ENCODE data around the gene PDIA2. TPM values are rescaled to one million over a fixed set of nuclear protein-coding genes. Genes with fewer than 3 reads are reported as not detected.
A peak's percentile ranks its signal among the peaks of the same experiment; 100 is the strongest.

The PDIA2 gene
- total RNA-seq, 8 experiments from 2014 or later: 0.35 to 18.5 (median 9.1) TPM; not detected in 2

DNA sequence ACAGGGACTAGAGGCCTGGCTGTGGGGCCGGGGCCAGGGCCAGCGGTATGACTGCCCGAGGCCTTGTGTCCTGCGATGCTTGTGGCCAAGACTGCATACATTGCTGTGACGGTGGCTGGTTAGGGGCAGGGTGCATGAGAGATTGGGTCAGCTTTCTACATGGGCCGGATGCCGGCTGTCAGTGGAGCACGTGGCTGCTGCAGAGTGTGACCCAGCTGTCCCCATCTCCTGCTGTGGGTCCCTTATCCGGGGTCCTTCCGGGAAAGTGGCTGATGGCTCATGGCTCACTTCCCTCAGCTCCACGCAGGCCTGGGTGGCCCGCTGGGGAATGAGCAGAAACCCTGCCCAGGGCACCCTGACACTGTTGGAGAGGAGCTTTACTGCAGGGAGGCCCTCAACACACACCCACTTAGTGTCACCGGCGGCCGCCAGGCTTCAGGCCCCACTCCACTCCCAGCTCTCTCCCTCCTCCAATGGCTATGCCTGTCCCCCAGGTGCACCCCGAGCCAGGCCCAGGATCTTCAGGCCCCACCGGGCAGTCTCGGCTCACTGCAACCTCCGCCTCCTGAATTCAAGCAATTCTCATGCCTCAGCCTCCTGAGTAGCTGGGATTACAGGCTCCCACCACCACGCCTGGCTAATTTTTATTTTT, 6.4 kb upstream of the PDIA2 start:
- WGBS, 10 experiments: 63 to 95% (median 86%) methylated on average over 2 to 5 of the region's 20 CpGs; no CpG with 5 or more reads in 6 of the 10 experiments
- peak in 2 of 8 experiments; percentile 3 to 10 for ATAC-seq (replicated peaks in 6 of 8)
- in situ Hi-C loops (cut with MboI; ENCODE audit: low pct_unique_long_range_greater_than_20kb in 2 of 9, low sequenced_read_pairs in 9 of 9, unreplicated experiment in 9 of 9): no loop called here
- Histone ChIP-seq H3K27ac (no peak overlapping the region), H3K4me1 (replicated peaks in 1 of 2) (peaks cover 10 to 12% of the 10 kb centered on the region in 2 donors), H3K4me3 (no peak overlapping the region)

DNA sequence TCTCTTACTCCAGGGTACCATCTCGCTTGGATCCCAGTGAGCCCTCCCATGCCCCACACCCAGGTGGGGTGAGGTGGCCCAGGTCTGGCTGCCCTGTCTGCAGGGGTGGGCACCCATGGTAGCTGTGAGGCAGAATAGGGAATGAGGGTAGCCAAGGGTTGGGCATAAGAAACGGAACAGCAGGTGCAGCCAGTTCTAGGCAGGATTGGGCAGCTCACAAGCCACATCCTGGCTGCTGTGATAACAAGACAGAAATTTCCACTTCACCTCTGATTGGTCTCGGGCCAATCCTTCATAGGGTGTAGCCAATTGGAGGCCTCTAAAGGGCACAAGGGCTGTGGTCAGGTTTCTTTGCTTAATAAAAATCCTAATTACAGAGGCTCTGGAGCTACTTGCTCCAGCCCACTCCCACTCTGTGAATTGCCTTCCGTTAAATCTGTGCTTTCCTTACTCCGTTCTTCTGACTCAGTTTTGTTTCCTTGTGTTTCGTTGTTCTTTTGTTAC, 4.0 kb upstream of the PDIA2 start:
- H3K27ac ChIP-seq: no peak overlapping the region
- WGBS, 10 experiments: 27 to 83% (median 67%) methylated on average over 1 to 5 of the region's 6 CpGs; no CpG with 5 or more reads in 1 of the 10 experiments
- ATAC-seq (replicated peaks in 6 of 8): peak in 4 of 8 experiments; percentile 7 to 38 (median 14)
- H3K4me3 ChIP-seq: no peak overlapping the region
- H3K4me1 ChIP-seq (replicated peaks in 1 of 2): peaks cover 15 to 18% of the 10 kb centered on the region in 2 donors
- in situ Hi-C loops (cut with MboI; ENCODE audit: low pct_unique_long_range_greater_than_20kb in 2 of 9, low sequenced_read_pairs in 9 of 9, unreplicated experiment in 9 of 9): no loop called here

DNA sequence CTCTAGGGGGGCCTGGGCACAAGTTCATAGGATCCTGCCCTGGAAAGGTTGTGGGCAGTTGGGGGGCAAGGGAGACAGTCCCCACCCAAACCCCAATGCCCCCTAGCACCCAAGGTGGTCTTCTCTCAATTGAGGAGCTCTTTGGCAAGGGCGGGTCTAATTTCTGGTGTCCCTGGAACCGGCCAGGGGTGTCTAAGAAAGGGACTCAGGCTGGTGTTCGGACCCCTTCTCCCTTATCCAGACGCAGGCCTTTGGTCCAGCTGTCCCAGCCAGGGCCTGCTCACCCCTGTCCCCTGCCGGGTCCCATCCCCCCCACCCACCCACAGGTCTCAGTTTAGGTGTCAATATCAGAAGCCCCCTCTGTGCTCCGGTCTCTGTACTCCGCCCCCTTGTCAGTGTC, 3.4 kb upstream of the PDIA2 start:
- in situ Hi-C loops (cut with MboI; ENCODE audit: low pct_unique_long_range_greater_than_20kb in 2 of 9, low sequenced_read_pairs in 9 of 9, unreplicated experiment in 9 of 9): no loop called here
- no peak for ATAC-seq (replicated peaks in 6 of 8)
- Histone ChIP-seq H3K4me1 (replicated peaks in 1 of 2) (peaks cover 15 to 18% of the 10 kb centered on the region in 2 donors), H3K4me3 (no peak overlapping the region), H3K27ac (no peak overlapping the region)
- WGBS, 10 experiments: no CpG with 5 or more reads among the region's 7 CpGs

DNA sequence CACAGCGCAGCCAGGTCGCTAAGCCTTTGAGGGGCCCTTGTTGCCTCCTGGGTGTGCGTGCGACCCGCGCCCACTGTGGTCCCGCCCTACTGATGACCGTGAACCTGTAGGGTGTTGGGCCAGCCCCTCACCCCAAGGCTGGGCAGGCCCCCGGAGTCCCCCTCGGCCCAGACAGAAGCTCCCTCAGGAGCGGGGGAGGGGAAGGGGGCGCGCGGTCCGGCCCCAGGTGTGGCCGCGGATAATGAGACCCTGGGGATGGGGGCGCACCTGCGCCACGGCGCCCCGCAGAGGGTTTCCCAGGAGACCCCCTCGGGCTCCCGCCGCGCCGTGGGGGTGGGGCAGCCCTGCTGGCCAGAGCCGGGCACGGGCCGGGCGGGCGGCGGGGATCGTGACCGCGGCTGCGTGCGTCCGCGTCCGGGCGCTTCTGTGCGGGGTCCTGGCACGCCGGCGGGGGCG, 2.9 kb upstream of the PDIA2 start:
- in situ Hi-C loops (cut with MboI; ENCODE audit: low pct_unique_long_range_greater_than_20kb in 2 of 9, low sequenced_read_pairs in 9 of 9, unreplicated experiment in 9 of 9): no loop called here
- H3K4me1 ChIP-seq (replicated peaks in 1 of 2): peaks cover 14 to 15% of the 10 kb centered on the region in 2 donors
- ATAC-seq (replicated peaks in 6 of 8): peak in 6 of 8 experiments; percentile 5 to 50 (median 46)
- no peak overlapping the region for H3K27ac ChIP-seq
- H3K4me3 ChIP-seq: peak overlapping the region; percentile 40 to 92 (median 76)
- no CpG with 5 or more reads among the region's 47 CpGs for WGBS, 10 experiments

DNA sequence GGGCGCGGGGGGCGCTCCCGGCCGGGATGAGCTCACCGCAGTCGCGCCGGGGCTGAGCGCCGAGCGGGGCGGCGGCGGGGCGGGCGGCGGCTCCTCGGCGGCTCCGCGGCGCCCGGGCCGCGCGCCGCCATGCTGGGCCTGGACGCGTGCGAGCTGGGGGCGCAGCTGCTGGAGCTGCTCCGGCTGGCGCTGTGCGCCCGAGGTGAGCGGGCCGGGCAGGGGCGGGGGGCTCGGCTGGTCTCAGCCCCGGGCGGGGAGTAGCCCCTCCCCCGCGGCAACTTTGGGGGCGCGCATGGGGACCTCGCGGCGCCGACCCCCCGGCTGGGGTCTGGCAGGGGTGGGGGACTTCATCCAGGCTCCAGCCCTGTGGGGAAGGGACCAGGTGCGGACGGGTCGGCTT, 2.4 kb upstream of the PDIA2 start, which contains the start of gene ARHGDIG:
Gene ARHGDIG (plus strand): TSS at position 40 of the 400 bp plus-strand sequence. CDS start 90 bp downstream, at position 130.
- Histone ChIP-seq H3K4me3 (peak within 1 kb of the TSS; percentile 40 to 92 (median 76)), H3K4me1 (replicated peaks in 1 of 2) (peaks cover 12 to 15% of the 10 kb centered on the region in 2 donors), H3K27ac (no peak within 1 kb of the TSS)
- no CpG with 5 or more reads among the region's 54 CpGs for WGBS, 10 experiments
- peak; percentile 48 to 74 (median 64) for ATAC-seq (replicated peaks in 6 of 8)
- in situ Hi-C loops (cut with MboI; ENCODE audit: low pct_unique_long_range_greater_than_20kb in 2 of 9, low sequenced_read_pairs in 9 of 9, unreplicated experiment in 9 of 9): no loop called here

DNA sequence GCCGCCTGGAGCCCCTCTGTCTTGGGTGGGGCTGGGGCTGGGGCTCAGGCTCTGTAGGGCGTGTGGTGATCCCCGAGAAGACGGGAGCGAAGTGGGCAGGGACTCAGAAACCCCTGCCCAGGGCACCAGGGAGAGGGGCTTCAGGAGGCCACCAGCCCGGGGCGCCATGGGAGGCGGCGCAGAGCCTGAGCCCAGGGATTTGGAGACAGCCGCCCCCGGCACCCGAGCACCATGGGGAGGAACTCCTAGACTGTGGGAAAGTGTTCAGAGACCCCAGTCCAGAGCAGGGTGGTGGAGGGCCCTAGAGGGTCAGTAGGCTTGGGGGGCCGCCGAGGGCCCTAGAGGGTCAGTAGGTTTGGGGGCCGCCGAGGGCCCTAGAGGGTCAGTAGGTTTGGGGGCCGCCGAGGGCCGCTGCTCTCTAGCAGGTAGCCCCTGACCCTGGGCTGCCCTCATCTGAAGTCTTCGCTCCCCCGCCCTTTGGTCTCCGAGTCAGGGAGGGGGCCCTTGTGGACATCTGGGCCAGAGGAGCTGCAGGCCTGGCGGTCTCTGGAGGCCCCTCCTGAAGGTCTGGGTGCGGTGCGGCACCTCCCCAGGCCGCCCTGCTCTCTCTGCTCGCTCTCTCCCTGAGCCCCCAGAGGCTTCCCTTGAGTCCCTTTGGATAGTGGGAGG, 1.8 kb upstream of the PDIA2 start:
- H3K27ac ChIP-seq: no peak overlapping the region
- peaks cover 10 to 12% of the 10 kb centered on the region in 2 donors for H3K4me1 ChIP-seq (replicated peaks in 1 of 2)
- whole genome bisulfite sequencing, 10 experiments: no CpG with 5 or more reads among the region's 27 CpGs
- in situ Hi-C loops (cut with MboI; ENCODE audit: low pct_unique_long_range_greater_than_20kb in 2 of 9, low sequenced_read_pairs in 9 of 9, unreplicated experiment in 9 of 9): no loop called here
- ATAC-seq (replicated peaks in 6 of 8): peak in 5 of 8 experiments; percentile 2 to 33 (median 6)
- peak overlapping the region; percentile 40 to 92 (median 76) for H3K4me3 ChIP-seq

DNA sequence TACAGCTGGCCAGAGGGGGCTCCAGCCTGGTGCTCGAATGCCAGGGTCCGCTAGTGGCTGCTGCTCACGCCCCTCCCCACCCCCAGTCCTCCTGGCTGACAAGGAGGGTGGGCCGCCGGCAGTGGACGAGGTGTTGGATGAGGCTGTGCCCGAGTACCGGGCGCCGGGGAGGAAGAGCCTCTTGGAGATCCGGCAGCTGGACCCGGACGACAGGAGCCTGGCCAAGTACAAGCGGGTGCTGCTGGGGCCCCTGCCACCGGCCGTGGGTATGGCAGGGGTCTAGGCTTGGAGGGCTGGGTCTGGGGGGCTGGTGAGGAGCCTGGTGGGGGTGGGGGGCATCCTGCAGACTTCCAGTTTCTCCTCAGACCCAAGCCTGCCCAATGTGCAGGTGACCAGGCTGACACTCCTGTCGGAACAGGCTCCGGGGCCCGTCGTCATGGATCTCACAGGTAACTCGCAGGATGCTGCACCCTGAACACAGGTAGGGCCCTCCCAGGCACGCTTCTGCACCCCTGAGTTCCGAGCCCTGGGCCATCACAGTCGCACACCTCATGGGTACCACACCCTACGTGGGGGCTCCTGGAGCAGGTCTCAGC, 1.2 kb upstream of the PDIA2 start:
- in situ Hi-C loops (cut with MboI; ENCODE audit: low pct_unique_long_range_greater_than_20kb in 2 of 9, low sequenced_read_pairs in 9 of 9, unreplicated experiment in 9 of 9): no loop called here
- peak overlapping the region; percentile 40 to 92 (median 76) for H3K4me3 ChIP-seq
- no peak overlapping the region for H3K27ac ChIP-seq
- peak in 1 of 8 experiments; percentile 3 for ATAC-seq (replicated peaks in 6 of 8)
- 25 to 100% (median 73%) methylated on average over 1 to 3 of the region's 25 CpGs; no CpG with 5 or more reads in 6 of the 10 experiments for WGBS, 10 experiments
- H3K4me1 ChIP-seq (replicated peaks in 1 of 2): peaks cover 8 to 12% of the 10 kb centered on the region in 2 donors

DNA sequence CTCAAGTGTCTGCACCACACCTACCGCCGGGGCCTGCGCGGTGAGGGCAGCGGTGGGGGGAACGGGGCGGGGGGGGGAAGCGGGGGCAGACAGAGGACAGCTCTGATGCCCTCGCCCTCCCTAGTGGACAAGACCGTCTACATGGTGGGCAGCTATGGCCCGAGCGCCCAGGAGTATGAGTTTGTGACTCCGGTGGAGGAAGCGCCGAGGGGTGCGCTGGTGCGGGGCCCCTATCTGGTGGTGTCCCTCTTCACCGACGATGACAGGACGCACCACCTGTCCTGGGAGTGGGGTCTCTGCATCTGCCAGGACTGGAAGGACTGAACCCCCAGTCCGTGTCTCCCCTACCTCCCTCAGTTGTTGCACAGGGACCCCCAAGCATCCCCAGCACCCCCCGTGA, 473 bp upstream of the PDIA2 start:
- in situ Hi-C loops (cut with MboI; ENCODE audit: low pct_unique_long_range_greater_than_20kb in 2 of 9, low sequenced_read_pairs in 9 of 9, unreplicated experiment in 9 of 9): no loop called here
- no peak overlapping the region for H3K27ac ChIP-seq
- 80% methylated on average over 3 of the region's 22 CpGs; no CpG with 5 or more reads in 9 of the 10 experiments for WGBS, 10 experiments
- ATAC-seq (replicated peaks in 6 of 8): no peak
- no peak overlapping the region for H3K4me3 ChIP-seq
- peaks cover 8 to 12% of the 10 kb centered on the region in 2 donors for H3K4me1 ChIP-seq (replicated peaks in 1 of 2)

DNA sequence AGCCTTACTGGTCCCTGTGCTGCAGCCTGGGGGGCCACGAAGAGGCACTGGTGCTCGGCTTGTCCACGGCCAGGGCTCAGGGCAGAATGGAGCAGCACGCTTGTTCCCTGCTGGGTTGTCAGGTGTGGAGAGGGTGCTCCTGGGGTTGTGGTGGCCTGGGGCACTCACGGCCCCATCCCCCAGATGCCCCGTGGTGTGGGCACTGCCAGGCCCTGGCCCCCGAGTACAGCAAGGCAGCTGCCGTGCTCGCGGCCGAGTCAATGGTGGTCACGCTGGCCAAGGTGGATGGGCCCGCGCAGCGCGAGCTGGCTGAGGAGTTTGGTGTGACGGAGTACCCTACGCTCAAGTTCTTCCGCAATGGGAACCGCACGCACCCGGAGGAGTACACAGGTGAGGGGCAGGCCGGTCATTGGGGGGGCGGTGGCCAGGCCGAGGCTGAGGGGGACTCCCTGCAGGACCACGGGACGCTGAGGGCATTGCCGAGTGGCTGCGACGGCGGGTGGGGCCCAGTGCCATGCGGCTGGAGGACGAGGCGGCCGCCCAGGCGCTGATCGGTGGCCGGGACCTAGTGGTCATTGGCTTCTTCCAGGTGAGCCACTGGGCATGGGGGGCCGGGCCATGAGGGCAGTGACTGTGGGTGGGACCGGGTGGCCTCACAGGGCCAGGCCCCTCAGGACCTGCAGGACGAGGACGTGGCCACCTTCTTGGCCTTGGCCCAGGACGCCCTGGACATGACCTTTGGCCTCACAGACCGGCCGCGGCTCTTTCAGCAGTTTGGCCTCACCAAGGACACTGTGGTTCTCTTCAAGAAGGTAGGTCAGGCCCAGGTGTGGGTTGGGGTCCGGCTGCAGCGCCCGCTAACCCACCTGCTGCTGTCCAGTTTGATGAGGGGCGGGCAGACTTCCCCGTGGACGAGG, 1.5 kb downstream of the PDIA2 start:
- peaks cover 8 to 12% of the 10 kb centered on the region in 2 donors for H3K4me1 ChIP-seq (replicated peaks in 1 of 2)
- no peak overlapping the region for H3K27ac ChIP-seq
- in situ Hi-C loops (cut with MboI; ENCODE audit: low pct_unique_long_range_greater_than_20kb in 2 of 9, low sequenced_read_pairs in 9 of 9, unreplicated experiment in 9 of 9): no loop called here
- no peak overlapping the region for H3K4me3 ChIP-seq
- ATAC-seq (replicated peaks in 6 of 8): no peak
- WGBS, 10 experiments: 97 to 100% (median 100%) methylated on average over 3 to 6 of the region's 52 CpGs; no CpG with 5 or more reads in 7 of the 10 experiments

DNA sequence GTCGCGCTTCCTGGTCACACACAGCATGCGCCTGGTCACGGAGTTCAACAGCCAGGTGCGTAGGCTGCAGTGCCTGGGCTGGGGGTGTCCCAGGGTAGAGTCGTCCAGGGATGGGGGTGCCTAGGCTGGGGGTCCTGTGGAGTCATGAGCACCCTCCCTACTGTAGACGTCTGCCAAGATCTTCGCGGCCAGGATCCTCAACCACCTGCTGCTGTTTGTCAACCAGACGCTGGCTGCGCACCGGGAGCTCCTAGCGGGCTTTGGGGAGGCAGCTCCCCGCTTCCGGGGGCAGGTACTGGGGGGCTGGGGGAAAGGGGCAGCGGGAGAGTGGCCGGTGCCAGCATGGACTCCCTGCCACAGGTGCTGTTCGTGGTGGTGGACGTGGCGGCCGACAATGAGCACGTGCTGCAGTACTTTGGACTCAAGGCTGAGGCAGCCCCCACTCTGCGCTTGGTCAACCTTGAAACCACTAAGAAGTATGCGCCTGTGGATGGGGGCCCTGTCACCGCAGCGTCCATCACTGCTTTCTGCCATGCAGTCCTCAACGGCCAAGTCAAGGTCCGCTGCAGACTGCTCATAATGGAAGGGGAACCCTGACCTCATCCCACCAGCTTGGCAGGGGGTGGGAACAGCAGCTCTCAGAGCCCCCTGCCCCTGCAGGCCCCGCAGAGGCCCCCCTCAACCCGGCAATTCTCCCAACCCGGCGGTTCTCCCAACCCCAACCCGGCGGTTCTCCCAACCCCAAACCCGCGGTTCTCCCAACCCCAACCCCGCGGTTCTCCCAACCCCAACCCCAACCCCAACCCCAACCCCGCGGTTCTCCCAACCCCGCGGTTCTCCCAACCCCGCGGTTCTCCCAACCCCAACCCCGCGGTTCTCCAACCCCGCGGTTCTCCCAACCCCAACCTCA, 2.4 kb downstream of the PDIA2 start:
- Histone ChIP-seq H3K27ac (no peak overlapping the region), H3K4me3 (no peak overlapping the region), H3K4me1 (replicated peaks in 1 of 2) (peaks cover 8 to 12% of the 10 kb centered on the region in 2 donors)
- in situ Hi-C loops (cut with MboI; ENCODE audit: low pct_unique_long_range_greater_than_20kb in 2 of 9, low sequenced_read_pairs in 9 of 9, unreplicated experiment in 9 of 9): no loop called here
- WGBS, 10 experiments: no CpG with 5 or more reads among the region's 48 CpGs
- ATAC-seq (replicated peaks in 6 of 8): no peak

DNA sequence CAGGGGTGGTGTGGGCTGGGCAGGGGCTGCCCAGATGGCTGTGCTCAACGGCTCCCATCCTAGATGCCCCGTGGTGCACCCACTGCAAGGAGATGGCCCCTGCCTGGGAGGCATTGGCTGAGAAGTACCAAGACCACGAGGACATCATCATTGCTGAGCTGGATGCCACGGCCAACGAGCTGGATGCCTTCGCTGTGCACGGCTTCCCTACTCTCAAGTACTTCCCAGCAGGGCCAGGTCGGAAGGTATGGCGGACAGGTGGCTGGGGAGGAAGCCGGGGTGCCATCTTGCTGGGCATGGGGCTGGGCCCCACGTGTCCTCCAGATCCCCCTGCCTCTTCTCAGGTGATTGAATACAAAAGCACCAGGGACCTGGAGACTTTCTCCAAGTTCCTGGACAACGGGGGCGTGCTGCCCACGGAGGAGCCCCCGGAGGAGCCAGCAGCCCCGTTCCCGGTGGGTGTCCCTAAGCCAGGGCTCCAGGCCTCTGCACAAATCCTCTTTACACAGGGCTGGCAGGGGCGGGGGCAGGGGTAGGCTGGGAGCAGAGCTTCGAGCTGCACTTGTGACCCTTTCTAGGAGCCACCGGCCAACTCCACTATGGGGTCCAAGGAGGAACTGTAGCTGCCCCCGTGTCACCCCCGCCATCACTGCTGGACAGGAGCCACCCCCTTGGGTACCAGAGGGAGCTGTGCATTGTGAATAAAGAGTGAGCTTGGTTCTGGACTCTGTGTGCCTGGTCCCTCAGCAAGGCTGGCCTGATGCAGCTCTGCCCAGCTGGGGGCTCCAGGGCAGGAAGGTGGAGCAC, 3.7 kb downstream of the PDIA2 start:
- ATAC-seq (replicated peaks in 6 of 8): no peak
- no peak overlapping the region for H3K4me3 ChIP-seq
- WGBS, 10 experiments: 80 to 100% (median 90%) methylated on average over 1 to 4 of the region's 22 CpGs; no CpG with 5 or more reads in 6 of the 10 experiments
- no peak overlapping the region for H3K27ac ChIP-seq
- H3K4me1 ChIP-seq (replicated peaks in 1 of 2): peaks cover 3 to 4% of the 10 kb centered on the region in 2 donors
- in situ Hi-C loops (cut with MboI; ENCODE audit: low pct_unique_long_range_greater_than_20kb in 2 of 9, low sequenced_read_pairs in 9 of 9, unreplicated experiment in 9 of 9): no loop called here

All from motor neuron (in vitro differentiated cells).